ENCODE measurements around the gene ERH.

DNA sequence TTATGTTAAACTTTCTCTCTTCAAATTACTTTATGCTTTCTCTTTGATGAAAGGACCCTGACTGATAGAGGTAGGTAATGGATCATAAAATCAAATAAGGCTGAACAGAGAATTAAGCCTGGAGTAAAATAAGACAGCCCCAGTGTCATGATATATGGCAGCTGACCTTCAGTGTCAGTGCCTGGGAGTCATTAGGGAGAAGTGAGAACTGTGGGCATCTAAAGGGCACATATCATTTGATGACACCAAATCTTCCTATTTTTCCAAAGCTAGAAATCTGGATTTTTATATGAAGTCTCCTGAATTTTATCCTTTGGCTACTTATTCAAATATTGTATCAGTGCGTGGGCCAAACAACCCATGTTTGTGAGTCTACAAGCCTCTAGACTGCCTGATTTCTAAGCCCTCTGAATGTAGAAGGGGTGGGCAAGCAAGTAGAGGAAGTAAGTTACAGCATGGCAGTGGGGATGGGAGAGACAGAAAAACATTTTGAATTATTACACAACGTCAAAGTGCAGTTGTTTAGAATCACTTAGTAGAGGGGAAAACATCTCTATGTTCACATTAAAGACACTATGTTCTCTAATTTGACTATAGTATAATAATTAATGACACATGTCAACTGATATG is 10.3 kb upstream of the ERH start:
- TF ChIP-seq FOXM1 (IDR thresholded peaks at IDR 0.05; ENCODE audit: borderline replicate concordance) (no peak), NFRKB (IDR thresholded peaks at IDR 0.05) (no peak), FOXK2 (IDR thresholded peaks at IDR 0.05) (no peak), BHLHE40 (IDR thresholded peaks at IDR 0.05; ENCODE audit: borderline replicate concordance) (no peak), L3MBTL2 (conservative IDR thresholded peaks at IDR 0.05) (no peak), ARNT (IDR thresholded peaks at IDR 0.05) (no peak), SP1 (IDR thresholded peaks at IDR 0.05) (no peak), ELF4 (IDR thresholded peaks at IDR 0.05) (no peak), CTBP1 (IDR thresholded peaks at IDR 0.05; ENCODE audit: borderline replicate concordance) (no peak), SUZ12 (IDR thresholded peaks at IDR 0.05) (no peak)
- TF ChIP-seq, protein P1, sequence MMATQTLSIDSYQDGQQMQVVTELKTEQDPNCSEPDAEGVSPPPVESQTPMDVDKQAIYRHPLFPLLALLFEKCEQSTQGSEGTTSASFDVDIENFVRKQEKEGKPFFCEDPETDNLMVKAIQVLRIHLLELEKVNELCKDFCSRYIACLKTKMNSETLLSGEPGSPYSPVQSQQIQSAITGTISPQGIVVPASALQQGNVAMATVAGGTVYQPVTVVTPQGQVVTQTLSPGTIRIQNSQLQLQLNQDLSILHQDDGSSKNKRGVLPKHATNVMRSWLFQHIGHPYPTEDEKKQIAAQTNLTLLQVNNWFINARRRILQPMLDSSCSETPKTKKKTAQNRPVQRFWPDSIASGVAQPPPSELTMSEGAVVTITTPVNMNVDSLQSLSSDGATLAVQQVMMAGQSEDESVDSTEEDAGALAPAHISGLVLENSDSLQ (IDR thresholded peaks at IDR 0.05), result no peak

All from HEK293T (cell line).